22Rv1 (cell line): ENCODE measurements around the gene ABLIM3.

Experiments used
- H3K27ac ChIP-seq: fragments of 450-650 bp; 2 replicates; pipeline ENCODE4 v1.5.1; 2017
- CTCF ChIP-seq: fragments of 450-650 bp; IDR thresholded peaks from 2 replicates; pipeline ENCODE4 v1.5.1; 2017; ENCODE audit warnings: mild to moderate bottlenecking
- ZFX ChIP-seq: fragments of 450-650 bp; IDR thresholded peaks from 2 replicates; pipeline ENCODE4 v1.6.1; 2017; ENCODE audit warnings: antibody characterized with exemption, borderline replicate concordance

The ABLIM3 gene

GRCh38 chr5:149294872-149295829, 153.9 kb downstream of the ABLIM3 start:
- no peak overlapping the region for H3K27ac ChIP-seq
- TF ChIP-seq ZFX, result no peak
- no peak for TF ChIP-seq CTCF

- H3K27ac ChIP-seq, result no peak overlapping the region
- TF ChIP-seq ZFX (no peak), CTCF (no peak)
Observed at GRCh38 chr5:149297340-149298025, 156.2 kb downstream of the ABLIM3 start.

GRCh38 chr5:149298163-149298562, 156.9 kb downstream of the ABLIM3 start:
- H3K27ac ChIP-seq, result no peak overlapping the region
- TF ChIP-seq ZFX (no peak), CTCF (no peak)

GRCh38 chr5:149298842-149299404, 157.6 kb downstream of the ABLIM3 start:
- TF ChIP-seq ZFX (no peak), CTCF (no peak)

GRCh38 chr5:149299451-149300054, 158.3 kb downstream of the ABLIM3 start:
- TF ChIP-seq ZFX (no peak), CTCF (no peak)
- no peak overlapping the region for H3K27ac ChIP-seq

More at GRCh38 chr5:149298842-149299404, 157.6 kb downstream of the ABLIM3 start:
- H3K27ac ChIP-seq, result no peak overlapping the region

- TF ChIP-seq ZFX (no peak), CTCF (no peak)
- no peak overlapping the region for H3K27ac ChIP-seq
Observed at GRCh38 chr5:149300441-149300840, 159.1 kb downstream of the ABLIM3 start.
